8988T (cell line): ENCODE results near the gene UPF2.
"Not testable (repeated sequence)": the region's sequence is repeated elsewhere in the genome, so short reads cannot be mapped to it uniquely, and the experiment has no call there.

Experiments used
- DNase-seq: peaks from one replicate; pipeline ENCODE4 v3.0.0; 2011

Gene UPF2

GRCh38 chr10:12036073-12036655 lies 6.4 kb downstream of the UPF2 start:
- DNase-seq, result no peak

- no peak for DNase-seq
These were observed 11.2 kb downstream of the UPF2 start for GRCh38 chr10:12031404-12031803.

GRCh38 chr10:12027539-12027938 lies 15.1 kb downstream of the UPF2 start:
- DNase-seq, result no peak

GRCh38 chr10:12025591-12025990 lies 17.0 kb downstream of the UPF2 start:
- no peak for DNase-seq

GRCh38 chr10:12022580-12023257 lies 19.9 kb downstream of the UPF2 start:
- no peak for DNase-seq

GRCh38 chr10:12020574-12020973 lies 22.0 kb downstream of the UPF2 start:
- no peak for DNase-seq

GRCh38 chr10:12019283-12019971 lies 23.2 kb downstream of the UPF2 start:
- DNase-seq, result no peak

GRCh38 chr10:12018438-12019282 lies 23.9 kb downstream of the UPF2 start:
- no peak for DNase-seq

GRCh38 chr10:12013926-12014325 lies 28.7 kb downstream of the UPF2 start:
- no peak for DNase-seq

- DNase-seq, result not testable (repeated sequence)
These were observed 29.2 kb downstream of the UPF2 start for GRCh38 chr10:12013391-12013790.

GRCh38 chr10:12010353-12010752 lies 32.3 kb downstream of the UPF2 start:
- no peak for DNase-seq

- not testable (repeated sequence) for DNase-seq
These were observed 33.8 kb downstream of the UPF2 start for GRCh38 chr10:12008842-12009241.

GRCh38 chr10:12006671-12007070 lies 35.9 kb downstream of the UPF2 start:
- no peak for DNase-seq

GRCh38 chr10:11993834-11994468 lies 48.7 kb downstream of the UPF2 start:
- no peak for DNase-seq

GRCh38 chr10:11988924-11989323 lies 53.7 kb downstream of the UPF2 start:
- no peak for DNase-seq

- DNase-seq, result peak; percentile 18
These were observed 55.9 kb downstream of the UPF2 start for GRCh38 chr10:11986593-11987216.

GRCh38 chr10:11982253-11982652 lies 60.4 kb downstream of the UPF2 start:
- DNase-seq, result no peak

- no peak for DNase-seq
These were observed 66.8 kb downstream of the UPF2 start for GRCh38 chr10:11975795-11976194.

- DNase-seq, result not testable (repeated sequence)
These were observed 70.1 kb downstream of the UPF2 start for GRCh38 chr10:11972523-11972922.

- no peak for DNase-seq
These were observed 80.4 kb downstream of the UPF2 start for GRCh38 chr10:11962176-11962575.

- DNase-seq, result no peak
These were observed 80.8 kb downstream of the UPF2 start for GRCh38 chr10:11961771-11962170.

GRCh38 chr10:11959966-11960365 lies 82.6 kb downstream of the UPF2 start:
- DNase-seq, result no peak
